ENCODE results near the gene NCOA5. TPM values are rescaled to one million over a fixed set of nuclear protein-coding genes. Genes with fewer than 3 reads are reported as not detected.

The NCOA5 gene
- total and polyA plus RNA-seq, 4 donors: 3.2 to 10.4 (median 8.7) TPM

GRCh38 chr20:46049190-46049589, 40.6 kb downstream of the NCOA5 start:
- Histone ChIP-seq H3K9me3 (ENCODE audit: control insufficient read depth in 4 of 4, low read length in 3 of 4) (no peaks in the 10 kb centered on the region), H3K9ac (ENCODE audit: low read depth in 1 of 2, low read length in 2 of 2) (no peak overlapping the region), H3K27me3 (ENCODE audit: control insufficient read depth in 4 of 4, insufficient read depth in 4 of 4, low read length in 3 of 4) (no peaks in the 10 kb centered on the region), H3K4me3 (ENCODE audit: low read depth in 1 of 3, low read length in 3 of 3) (no peak overlapping the region), H3K4me1 (ENCODE audit: control insufficient read depth in 4 of 4, insufficient read depth in 4 of 4, low read length in 3 of 4) (no peaks in the 10 kb centered on the region), H3K27ac (ENCODE audit: low read depth in 1 of 2, low read length in 2 of 2) (no peak overlapping the region), H3K36me3 (ENCODE audit: control insufficient read depth in 4 of 4, insufficient read depth in 3 of 4, low read depth in 1 of 4, low read length in 3 of 4) (no peaks in the 10 kb centered on the region)
- DNase-seq (ENCODE audit: low spot score): no peak
- 87% methylated on average over 4 of the region's 4 CpGs for WGBS
- TF ChIP-seq EGR1 (IDR thresholded peaks at IDR 0.05; ENCODE audit: low read depth in 2 of 2): no peak
- no peak for TF ChIP-seq RAD21 (IDR thresholded peaks at IDR 0.05)
- no peak for TF ChIP-seq ZBTB33 (IDR thresholded peaks at IDR 0.05)

GRCh38 chr20:46047821-46048220, 41.9 kb downstream of the NCOA5 start:
- WGBS: 75% methylated on average over 8 of the region's 8 CpGs

More at GRCh38 chr20:46047821-46048220, 41.9 kb downstream of the NCOA5 start:
- Histone ChIP-seq H3K9ac (ENCODE audit: low read depth in 1 of 2, low read length in 2 of 2) (no peak overlapping the region), H3K36me3 (ENCODE audit: control insufficient read depth in 4 of 4, insufficient read depth in 3 of 4, low read depth in 1 of 4, low read length in 3 of 4) (no peaks in the 10 kb centered on the region), H3K4me1 (ENCODE audit: control insufficient read depth in 4 of 4, insufficient read depth in 4 of 4, low read length in 3 of 4) (no peaks in the 10 kb centered on the region), H3K9me3 (ENCODE audit: control insufficient read depth in 4 of 4, low read length in 3 of 4) (no peaks in the 10 kb centered on the region), H3K4me3 (ENCODE audit: low read depth in 1 of 3, low read length in 3 of 3) (no peak overlapping the region), H3K27me3 (ENCODE audit: control insufficient read depth in 4 of 4, insufficient read depth in 4 of 4, low read length in 3 of 4) (peaks cover 0 to 2% (median under 1%) of the 10 kb centered on the region in 4 donors), H3K27ac (ENCODE audit: low read depth in 1 of 2, low read length in 2 of 2) (no peak overlapping the region)
- no peak for TF ChIP-seq RAD21 (IDR thresholded peaks at IDR 0.05)
- TF ChIP-seq ATF3 (IDR thresholded peaks at IDR 0.05): no peak
- TF ChIP-seq CTCF (IDR thresholded peaks at IDR 0.05; ENCODE audit: low read depth, low read length, missing input control): no peak
- no peak for TF ChIP-seq TAF1 (conservative IDR thresholded peaks at IDR 0.05)
- TF ChIP-seq REST (IDR thresholded peaks at IDR 0.05): no peak
- no peak for TF ChIP-seq HNF4G (IDR thresholded peaks at IDR 0.05)
- TF ChIP-seq SP1 (IDR thresholded peaks at IDR 0.05): no peak
- no peak for TF ChIP-seq GABPA (IDR thresholded peaks at IDR 0.05 in 1 of 2, conservative IDR thresholded peaks at IDR 0.05 in 1 of 2)
- DNase-seq (ENCODE audit: low spot score): no peak
